Mesenchymal stem cell (in vitro differentiated cells and primary cell): ENCODE measurements around the gene TUNAR.
A peak's percentile ranks its signal among the peaks of the same experiment; 100 is the strongest.

Experiments used
- DNase-seq: peaks from one replicate; pipeline ENCODE4 v3.0.0-alpha.2; 2013
- H2AFZ ChIP-seq: one replicate; pipeline ENCODE4 v1.6.1; 2013; ENCODE audit warnings: low read depth, mild to moderate bottlenecking, control low read depth, inconsistent platforms, low read length, moderate library complexity
- H2AK5ac ChIP-seq: 2 replicates; pipeline ENCODE4 v1.6.1; 2013; ENCODE audit warnings: low read length, moderate library complexity, mild to moderate bottlenecking, inconsistent platforms; ENCODE audit not compliant: severe bottlenecking
- H2BK120ac ChIP-seq: one replicate; pipeline ENCODE4 v1.6.1; 2013; ENCODE audit warnings: low read depth, mild to moderate bottlenecking, inconsistent platforms, low read length, moderate library complexity
- H2BK12ac ChIP-seq, 2 experiments: one replicate each; pipeline ENCODE4 v1.6.1; 2013; ENCODE audit warnings: inconsistent platforms in 2 of 2, low read length in 2 of 2, mild to moderate bottlenecking in 2 of 2, moderate library complexity in 2 of 2, control low read depth in 1 of 2
- H2BK15ac ChIP-seq: one replicate; pipeline ENCODE4 v1.6.1; 2013; ENCODE audit warnings: mild to moderate bottlenecking, low read depth, inconsistent platforms; ENCODE audit not compliant: poor library complexity, severe bottlenecking
- H2BK5ac ChIP-seq: 2 replicates; pipeline ENCODE4 v1.6.1; 2013; ENCODE audit warnings: low read depth, mild to moderate bottlenecking, low read length, control low read depth, inconsistent platforms; ENCODE audit not compliant: poor library complexity, severe bottlenecking
- H3K14ac ChIP-seq, 2 experiments: one replicate each; pipeline ENCODE4 v1.6.1; 2013; ENCODE audit warnings: inconsistent platforms in 2 of 2, low read length in 2 of 2, control low read depth in 1 of 2, mild to moderate bottlenecking in 1 of 2, moderate library complexity in 1 of 2
- H3K18ac ChIP-seq, 2 experiments: one replicate each; pipeline ENCODE4 v1.6.1; 2013; ENCODE audit warnings: inconsistent platforms in 2 of 2, low read length in 2 of 2, control low read depth in 1 of 2, low read depth in 1 of 2, mild to moderate bottlenecking in 1 of 2
- H3K23ac ChIP-seq, 2 experiments: one replicate each; pipeline ENCODE4 v1.6.1; 2013; ENCODE audit warnings: inconsistent platforms in 2 of 2, low read length in 2 of 2, mild to moderate bottlenecking in 2 of 2, moderate library complexity in 2 of 2, control low read depth in 1 of 2
- H3K27ac ChIP-seq: 2 replicates; pipeline ENCODE4 v1.5.1; 2013; ENCODE audit warnings: mild to moderate bottlenecking, moderate library complexity, low read length, control low read depth, inconsistent platforms; ENCODE audit not compliant: poor library complexity, severe bottlenecking
- H3K27me3 ChIP-seq, 2 experiments: 2 replicates each; pipeline versions ENCODE4 v1.6.1 to v1.7.0; 2013; ENCODE audit warnings: low read length in 2 of 2, mild to moderate bottlenecking in 2 of 2, moderate library complexity in 2 of 2, control low read depth in 1 of 2, inconsistent platforms in 1 of 2; ENCODE audit not compliant: control insufficient read depth in 1 of 2, insufficient read depth in 1 of 2
- H3K36me3 ChIP-seq, 2 experiments: 2 replicates each; pipeline versions ENCODE4 v1.6.1 to v1.7.0; 2013; ENCODE audit warnings: low read length in 2 of 2, control low read depth in 1 of 2, inconsistent platforms in 1 of 2, low read depth in 1 of 2, mild to moderate bottlenecking in 1 of 2; ENCODE audit not compliant: insufficient read depth in 2 of 2, control insufficient read depth in 1 of 2
- H3K4ac ChIP-seq, 2 experiments: one replicate each; pipeline ENCODE4 v1.6.1; 2013; ENCODE audit warnings: inconsistent platforms in 2 of 2, low read length in 2 of 2, mild to moderate bottlenecking in 2 of 2, moderate library complexity in 2 of 2, control low read depth in 1 of 2, low read depth in 1 of 2
- H3K4me1 ChIP-seq: 2 replicates; pipeline ENCODE4 v1.6.1; 2013; ENCODE audit warnings: low read depth, low read length, control low read depth; ENCODE audit not compliant: control insufficient read depth, insufficient read depth
- H3K4me2 ChIP-seq: 2 replicates; pipeline ENCODE4 v1.6.1; 2013; ENCODE audit warnings: low read length, mild to moderate bottlenecking, inconsistent platforms; ENCODE audit not compliant: poor library complexity, severe bottlenecking
- H3K4me3 ChIP-seq, 2 experiments: 2 replicates each; pipeline versions ENCODE4 v1.5.1 to v1.7.0; 2013; ENCODE audit warnings: low read length in 2 of 2, mild to moderate bottlenecking in 2 of 2, control low read depth in 1 of 2, low read depth in 1 of 2; ENCODE audit not compliant: insufficient read depth in 1 of 2
- H3K79me1 ChIP-seq: replicated peaks from 2 replicates; pipeline ENCODE4 v1.6.1; 2013; ENCODE audit warnings: mild to moderate bottlenecking, control low read depth, low read length, inconsistent platforms; ENCODE audit not compliant: poor library complexity, severe bottlenecking
- H3K9ac ChIP-seq: 2 replicates; pipeline ENCODE4 v1.7.0; 2013; ENCODE audit warnings: mild to moderate bottlenecking, low read length, moderate library complexity
- H3K9me3 ChIP-seq: 2 replicates; pipeline ENCODE4 v1.7.0; 2013; ENCODE audit warnings: mild to moderate bottlenecking, low read length; ENCODE audit not compliant: control insufficient read depth
- H4K8ac ChIP-seq: one replicate; pipeline ENCODE4 v1.6.1; 2013; ENCODE audit warnings: inconsistent platforms, mild to moderate bottlenecking, low read length, moderate library complexity
- H4K91ac ChIP-seq: one replicate; pipeline ENCODE4 v1.6.1; 2013; ENCODE audit warnings: mild to moderate bottlenecking, low read length, inconsistent platforms
- WGBS: methylation state at CpG from one replicate; pipeline ENCODE4 v1.1.7; 2013; ENCODE audit warnings: mixed read lengths; 5-methylcytosine and 5-hydroxymethylcytosine counted together

Gene TUNAR

GRCh38 chr14:95897280-95897679, 20.6 kb downstream of the TUNAR start:
- Histone ChIP-seq H3K18ac (no peak overlapping the region), H3K27me3 (peaks cover 5 to 57% of the 10 kb centered on the region in 2 experiments), H3K4me2 (no peak overlapping the region), H3K14ac (no peak overlapping the region), H2BK15ac (no peak overlapping the region), H4K8ac (no peak overlapping the region), H2AFZ (no peak overlapping the region), H2BK5ac (no peak overlapping the region), H3K36me3 (no peaks in the 10 kb centered on the region), H2BK120ac (no peak overlapping the region), H3K9me3 (no peaks in the 10 kb centered on the region), H2AK5ac (no peak overlapping the region), H3K9ac (no peak overlapping the region), H3K79me1 (no peaks in the 10 kb centered on the region), H3K4me3 (no peak overlapping the region), H4K91ac (no peak overlapping the region), H3K4ac (no peak overlapping the region), H3K4me1 (peaks cover under 1% of the 10 kb centered on the region), H3K27ac (no peak overlapping the region), H2BK12ac (no peak overlapping the region), H3K23ac (no peak overlapping the region)
- no peak for DNase-seq
- 65% methylated on average over 3 of the region's 3 CpGs for WGBS

- no peak for DNase-seq
- H3K18ac ChIP-seq = no peak overlapping the region
- peaks cover 0 to 51% of the 10 kb centered on the region in 2 experiments for H3K27me3 ChIP-seq
- 63% methylated on average over 6 of the region's 6 CpGs for whole genome bisulfite sequencing
- H2BK5ac ChIP-seq = no peak overlapping the region
- no peaks in the 10 kb centered on the region for H3K9me3 ChIP-seq
- H2BK12ac ChIP-seq = no peak overlapping the region
- H3K4me1 ChIP-seq = no peaks in the 10 kb centered on the region
- H4K8ac ChIP-seq = no peak overlapping the region
- H3K27ac ChIP-seq = no peak overlapping the region
- H3K9ac ChIP-seq = peak overlapping the region; percentile 21
- no peaks in the 10 kb centered on the region for H3K36me3 ChIP-seq
- no peak overlapping the region for H4K91ac ChIP-seq
- no peaks in the 10 kb centered on the region for H3K79me1 ChIP-seq
- no peak overlapping the region for H2BK120ac ChIP-seq
- no peak overlapping the region for H2AFZ ChIP-seq
- no peak overlapping the region for H3K4ac ChIP-seq
- no peak overlapping the region for H2AK5ac ChIP-seq
- H3K4me2 ChIP-seq = no peak overlapping the region
- H3K4me3 ChIP-seq = no peak overlapping the region
- no peak overlapping the region for H2BK15ac ChIP-seq
- no peak overlapping the region for H3K14ac ChIP-seq
- H3K23ac ChIP-seq = no peak overlapping the region
Observed at GRCh38 chr14:95901054-95901453, 24.4 kb downstream of the TUNAR start.

- Histone ChIP-seq H2BK15ac (no peak overlapping the region), H3K27ac (no peak overlapping the region), H4K8ac (no peak overlapping the region), H3K79me1 (no peaks in the 10 kb centered on the region), H3K9me3 (no peaks in the 10 kb centered on the region), H3K18ac (no peak overlapping the region), H2AFZ (no peak overlapping the region), H2BK5ac (no peak overlapping the region), H3K36me3 (no peaks in the 10 kb centered on the region), H3K23ac (no peak overlapping the region), H2AK5ac (no peak overlapping the region), H3K9ac (no peak overlapping the region), H4K91ac (no peak overlapping the region), H3K4me2 (no peak overlapping the region), H3K4ac (no peak overlapping the region), H3K4me1 (no peaks in the 10 kb centered on the region), H3K14ac (no peak overlapping the region), H2BK12ac (no peak overlapping the region), H3K27me3 (peaks cover 0 to 42% of the 10 kb centered on the region in 2 experiments), H3K4me3 (no peak overlapping the region), H2BK120ac (no peak overlapping the region)
- no peak for DNase-seq
- 83% methylated on average over 10 of the region's 10 CpGs for WGBS
Observed at GRCh38 chr14:95902273-95902826, 25.7 kb downstream of the TUNAR start.

- H2BK120ac ChIP-seq = no peak overlapping the region
- no peak overlapping the region for H2AFZ ChIP-seq
- H3K14ac ChIP-seq = no peak overlapping the region
- H4K8ac ChIP-seq = no peak overlapping the region
- no peak for DNase-seq
- H3K4me1 ChIP-seq = no peaks in the 10 kb centered on the region
- H2BK15ac ChIP-seq = no peak overlapping the region
- no peak overlapping the region for H2BK12ac ChIP-seq
- no peaks in the 10 kb centered on the region for H3K9me3 ChIP-seq
- H3K18ac ChIP-seq = no peak overlapping the region
- H2BK5ac ChIP-seq = no peak overlapping the region
- H4K91ac ChIP-seq = no peak overlapping the region
- H2AK5ac ChIP-seq = no peak overlapping the region
- no peak overlapping the region for H3K4ac ChIP-seq
- no peak overlapping the region for H3K23ac ChIP-seq
- H3K4me2 ChIP-seq = no peak overlapping the region
- no peak overlapping the region for H3K27ac ChIP-seq
- H3K4me3 ChIP-seq = no peak overlapping the region
- 76% methylated on average over 3 of the region's 5 CpGs for WGBS
- peaks cover 0 to 39% of the 10 kb centered on the region in 2 experiments for H3K27me3 ChIP-seq
- H3K36me3 ChIP-seq = no peaks in the 10 kb centered on the region
- no peak overlapping the region for H3K9ac ChIP-seq
- no peaks in the 10 kb centered on the region for H3K79me1 ChIP-seq
Observed at GRCh38 chr14:95903165-95903564, 26.5 kb downstream of the TUNAR start.
